K562 (cell line): ENCODE measurements around the gene BCL2L15. TPM values are rescaled to one million over a fixed set of nuclear protein-coding genes. Genes with fewer than 3 reads are reported as not detected.
A peak's percentile ranks its signal among the peaks of the same experiment; 100 is the strongest.

ENCODE experiments used
- CHD4 ChIP-seq: fragments of 200-600 bp; sonication (generic); IDR thresholded peaks from 3 replicates; pipeline ENCODE4 v1.6.1; 2012; ENCODE audit warnings: low read depth, mild to moderate bottlenecking, mixed read lengths, low read length, inconsistent platforms; ENCODE audit not compliant: insufficient read depth, insufficient replicate concordance, poor library complexity, severe bottlenecking
- DPF2 ChIP-seq: fragments of 450-650 bp; IDR thresholded peaks from 2 replicates; pipeline ENCODE4 v1.6.1; 2016
- EHMT2 ChIP-seq: fragments of 450-650 bp; IDR thresholded peaks from 2 replicates; pipeline ENCODE4 v1.6.1; 2018; ENCODE audit warnings: antibody characterized with exemption
- ID3 ChIP-seq, 2 experiments: fragments of 250-450 bp in 1 of 2; fragments of 450-650 bp in 1 of 2; sonication (Bioruptor Pico) in 1 of 2; IDR thresholded peaks; 2 replicates each; pipeline versions ENCODE4 v1.6.1 to v1.8.0; 2016 to 2021; ENCODE audit warnings: mild to moderate bottlenecking in 2 of 2, moderate library complexity in 2 of 2, missing compliant biosample characterization in 1 of 2, missing genetic modification characterization in 1 of 2
- KAT8 ChIP-seq: fragments of 450-650 bp; IDR thresholded peaks from 2 replicates; pipeline ENCODE4 v1.6.1; 2016; ENCODE audit warnings: low read depth, mild to moderate bottlenecking
- KHSRP ChIP-seq: fragments of 450-650 bp; IDR thresholded peaks from 2 replicates; pipeline ENCODE4 v1.6.1; 2017
- MBD1 ChIP-seq: fragments of 250-450 bp; sonication (Bioruptor Pico); IDR thresholded peaks from 2 replicates; pipeline ENCODE4 v1.8.0; 2022; ENCODE audit warnings: inconsistent platforms
- MXD1 ChIP-seq: fragments of 250-450 bp; sonication (Bioruptor Pico); IDR thresholded peaks from 2 replicates; pipeline ENCODE4 v1.8.0; 2021; ENCODE audit warnings: borderline replicate concordance, mild to moderate bottlenecking, moderate library complexity; ENCODE audit not compliant: poor library complexity, severe bottlenecking
- PHF21A ChIP-seq: fragments of 450-650 bp; IDR thresholded peaks from 2 replicates; pipeline ENCODE4 v1.6.1; 2017; ENCODE audit warnings: low read depth, borderline replicate concordance
- POLR2H ChIP-seq: IDR thresholded peaks from 2 replicates; pipeline ENCODE4 v1.6.1; 2016; ENCODE audit warnings: missing genetic modification characterization, low read depth, mild to moderate bottlenecking, control low read depth, missing compliant biosample characterization, moderate library complexity
- RFX1 ChIP-seq: fragments of 450-650 bp; IDR thresholded peaks from 2 replicates; pipeline ENCODE4 v1.6.1; 2016; ENCODE audit warnings: mild to moderate bottlenecking, moderate library complexity
- SMC3 ChIP-seq: conservative IDR thresholded peaks from 2 replicates; pipeline ENCODE4 v1.6.1; 2011; ENCODE audit warnings: low read depth, low read length, improper control_type of control experiment; ENCODE audit not compliant: insufficient read depth
- ZNF165 ChIP-seq: fragments of 250-450 bp; sonication (Bioruptor Pico); IDR thresholded peaks from 2 replicates; pipeline ENCODE4 v1.4.0; 2020; ENCODE audit warnings: borderline replicate concordance
- ZNF316 ChIP-seq: fragments of 450-650 bp; IDR thresholded peaks from 2 replicates; pipeline ENCODE4 v1.6.1; 2016
- polyA plus RNA-seq, 8 experiments: library from polyadenylated mRNA; depleted of rRNA in 4 of 8; stranded (reverse) in 5 of 8; unstranded in 3 of 8; fragments of >200 nt; fragmentation: Nextera tagmentation in 2 of 8; fragmentation: Illumina TruSeq in 1 of 8; extraction: Ambion mirVana in 2 of 8; extraction: Trizol in 1 of 8; gene quantifications; 2 replicates each; pipeline versions ENCODE4 v1.2.1 to v1.2.3, GENCODE V29; 2011 to 2014; ENCODE audit warnings: inconsistent platforms in 1 of 8, missing spikeins in 1 of 8
- total RNA-seq, 7 experiments: library from RNA; depleted of rRNA in 6 of 7; stranded (reverse); fragments of >200 nt in 6 of 7; fragmentation: Illumina TruSeq in 2 of 7; extraction: Trizol in 2 of 7; gene quantifications; 2 replicates each; pipeline versions ENCODE4 v1.2.1 to v1.2.3, GENCODE V29; 2011 to 2021; ENCODE audit warnings: low replicate concordance in 1 of 7
- TF ChIP-seq, protein P1 (sequence below): IDR thresholded peaks from 2 replicates; pipeline ENCODE4 v1.6.1; 2016; ENCODE audit warnings: missing genetic modification characterization, missing compliant biosample characterization

BCL2L15 gene
- total and polyA plus RNA-seq, 9 of the 15 experiments (the other 6 are each of a cell fraction or from before 2014, with no cell fraction given) = 0.06 to 0.42 (median 0.28) TPM; not detected in 1

DNA sequence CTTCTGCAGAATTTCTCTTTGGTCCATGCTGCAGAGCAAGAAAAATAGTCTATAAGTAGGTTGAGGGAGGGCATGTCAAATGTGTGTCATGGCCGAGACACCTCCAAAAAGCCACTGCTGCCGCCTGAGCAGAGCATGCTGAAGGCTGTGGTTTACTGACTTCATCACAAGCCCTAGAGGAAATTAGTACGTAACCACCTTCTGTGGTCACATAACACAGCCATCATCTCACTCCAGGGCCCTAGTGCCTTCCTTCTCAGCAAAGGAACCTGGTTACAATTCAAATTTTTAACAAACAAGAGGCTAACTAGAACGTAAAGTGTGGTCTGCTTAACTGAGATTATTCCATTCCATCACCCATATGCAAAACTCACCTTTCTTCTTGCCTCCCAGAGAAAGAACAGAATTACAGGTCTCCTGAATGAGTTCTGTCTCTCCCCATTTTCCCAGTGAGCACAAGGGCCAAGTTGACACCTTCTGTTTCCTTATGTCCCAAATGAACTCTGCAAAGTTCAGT is 15.7 kb downstream of the BCL2L15 start, which contains the start of gene PTPN22 (continued):
- TF ChIP-seq SMC3 (no peak), MXD1 (CRISPR knock-in tag) (no peak), RFX1 (no peak), POLR2H (tag) (no peak), ZNF316 (no peak), KAT8 (no peak), ID3 (CRISPR knock-in tag; IDR thresholded peaks at IDR 0.05) (no peak), ID3 (tag; IDR thresholded peaks at IDR 0.05) (0 out of 2 replicates have a peak, but pooled peaks have one; percentile 30), PHF21A (no peak), ZNF165 (CRISPR knock-in tag) (no peak), EHMT2 (0 out of 2 replicates have a peak, but pooled peaks have one; percentile 9), KHSRP (no peak), MBD1 (CRISPR knock-in tag) (no peak), CHD4 (no peak), DPF2 (no peak)
- TF ChIP-seq, protein P1, sequence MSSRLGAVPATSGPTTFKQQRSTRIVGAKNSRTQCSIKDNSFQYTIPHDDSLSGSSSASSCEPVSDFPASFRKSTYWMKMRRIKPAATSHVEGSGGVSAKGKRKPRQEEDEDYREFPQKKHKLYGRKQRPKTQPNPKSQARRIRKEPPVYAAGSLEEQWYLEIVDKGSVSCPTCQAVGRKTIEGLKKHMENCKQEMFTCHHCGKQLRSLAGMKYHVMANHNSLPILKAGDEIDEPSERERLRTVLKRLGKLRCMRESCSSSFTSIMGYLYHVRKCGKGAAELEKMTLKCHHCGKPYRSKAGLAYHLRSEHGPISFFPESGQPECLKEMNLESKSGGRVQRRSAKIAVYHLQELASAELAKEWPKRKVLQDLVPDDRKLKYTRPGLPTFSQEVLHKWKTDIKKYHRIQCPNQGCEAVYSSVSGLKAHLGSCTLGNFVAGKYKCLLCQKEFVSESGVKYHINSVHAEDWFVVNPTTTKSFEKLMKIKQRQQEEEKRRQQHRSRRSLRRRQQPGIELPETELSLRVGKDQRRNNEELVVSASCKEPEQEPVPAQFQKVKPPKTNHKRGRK (tag) = no peak
